ELF-1 (cell line): Measurements from ENCODE around the gene EPHA5.

Experiments used
- DNase-seq: peaks from one replicate; pipeline ENCODE4 v3.0.0-alpha.2; 2016; ENCODE audit warnings: low read depth, low spot score

Gene EPHA5

GRCh38 chr4:65498606-65499005 is 171.7 kb downstream of the EPHA5 start:
- DNase-seq: no peak

DNA sequence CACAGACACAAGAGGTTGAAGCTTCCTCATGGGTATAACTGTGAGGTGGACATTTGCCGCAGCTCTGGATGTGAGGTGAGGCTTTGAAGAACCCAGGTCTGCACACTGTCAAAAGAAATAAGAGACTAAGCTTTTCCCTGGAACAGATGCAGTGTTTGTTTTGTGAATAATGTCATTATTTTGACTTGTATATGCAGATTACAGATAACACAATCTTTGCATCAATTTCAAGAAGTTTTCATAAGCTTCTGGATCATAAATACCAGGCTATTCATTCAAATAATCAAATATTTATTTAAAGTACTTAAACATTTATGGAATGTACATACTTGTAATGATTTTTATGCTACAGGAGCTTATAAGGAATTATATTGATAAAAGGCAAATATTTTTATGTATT is 174.8 kb downstream of the EPHA5 start:
- no peak for DNase-seq

GRCh38 chr4:65482410-65482809 is 187.9 kb downstream of the EPHA5 start:
- no peak for DNase-seq

DNA sequence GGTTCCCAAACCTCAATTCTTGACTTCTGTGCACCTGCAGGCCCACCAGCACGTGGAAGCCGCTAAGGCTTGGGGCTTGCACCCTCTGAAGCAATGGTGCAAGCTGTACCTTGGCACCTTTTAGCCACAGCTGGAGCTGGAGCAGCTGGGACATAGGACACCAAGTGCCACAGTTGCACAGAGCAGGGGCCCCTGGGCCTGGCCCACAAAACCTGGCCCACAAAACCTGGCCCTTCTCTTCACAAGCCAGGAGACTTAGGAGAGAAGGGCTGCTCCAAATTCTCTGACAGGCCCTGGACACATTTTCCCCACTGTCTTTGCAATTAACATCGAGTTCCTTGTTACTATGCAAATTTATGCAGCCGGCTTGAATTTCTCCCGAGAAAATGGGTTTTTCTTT is 197.8 kb downstream of the EPHA5 start:
- no peak for DNase-seq

- no peak for DNase-seq
Observed at GRCh38 chr4:65467068-65467680, 203.1 kb downstream of the EPHA5 start.

DNA sequence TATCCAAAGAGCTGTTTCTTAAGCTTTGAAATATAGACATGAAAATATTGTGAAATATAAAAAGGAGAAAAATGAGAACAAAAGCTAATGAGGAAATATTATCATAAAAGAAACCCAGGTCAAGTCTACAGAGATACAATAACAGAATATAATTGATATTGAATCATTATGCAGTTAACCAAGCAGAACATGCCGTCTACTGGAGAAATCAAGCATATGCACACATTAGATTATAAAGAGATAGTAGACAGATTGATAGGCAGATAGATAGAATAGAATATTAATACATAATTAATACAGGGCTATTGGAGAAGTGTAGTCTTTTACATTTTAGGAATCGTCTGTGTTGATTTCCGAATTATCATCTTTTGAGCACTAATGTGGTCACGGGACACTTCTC is 208.5 kb downstream of the EPHA5 start:
- no peak for DNase-seq

- DNase-seq: no peak
Observed at GRCh38 chr4:65457011-65457410, 213.3 kb downstream of the EPHA5 start.

- no peak for DNase-seq
Observed at GRCh38 chr4:65456579-65456978, 213.7 kb downstream of the EPHA5 start.

GRCh38 chr4:65453398-65453797 is 216.9 kb downstream of the EPHA5 start:
- DNase-seq: no peak

- no peak for DNase-seq
Observed at GRCh38 chr4:65450899-65451298, 219.4 kb downstream of the EPHA5 start.

DNA sequence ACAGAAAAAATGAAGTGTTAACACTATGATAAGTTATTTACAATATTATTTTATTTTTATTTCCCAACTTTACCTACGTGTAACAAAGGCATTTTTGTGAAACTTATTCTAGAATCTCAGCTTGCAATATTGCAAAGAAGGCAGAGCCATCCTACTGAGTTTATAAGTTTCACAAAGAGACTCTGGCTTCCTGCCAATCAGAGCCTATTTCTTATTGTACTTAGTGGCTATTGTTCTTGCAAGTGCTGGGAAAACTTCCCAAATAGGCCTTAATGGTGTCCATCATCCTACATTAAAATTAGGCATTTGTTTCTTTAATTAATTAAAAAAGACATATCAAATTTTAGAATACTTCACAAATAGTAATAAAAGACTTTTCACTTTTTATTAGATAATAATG is 233.2 kb downstream of the EPHA5 start:
- DNase-seq: no peak

DNA sequence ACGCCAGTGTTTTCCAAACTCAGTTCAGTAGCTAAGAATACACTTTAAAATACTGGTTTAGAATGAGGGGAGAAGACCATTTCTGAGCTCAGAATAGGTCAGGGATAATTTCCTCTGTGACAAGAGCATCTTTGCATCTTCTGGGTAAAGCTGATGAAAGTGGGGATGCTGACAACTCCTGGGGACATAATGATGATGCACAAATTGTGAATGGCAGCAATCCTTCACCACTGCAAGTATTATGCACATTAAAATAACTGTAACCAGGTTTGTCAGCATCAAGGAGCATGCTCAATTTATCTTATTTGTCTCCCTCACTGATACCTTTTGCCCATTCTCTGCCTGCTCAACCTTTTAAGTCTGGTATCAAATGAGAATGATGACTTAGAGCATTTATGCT is 248.2 kb downstream of the EPHA5 start:
- no peak for DNase-seq

GRCh38 chr4:65420036-65420435 is 250.3 kb downstream of the EPHA5 start:
- DNase-seq: no peak

DNA sequence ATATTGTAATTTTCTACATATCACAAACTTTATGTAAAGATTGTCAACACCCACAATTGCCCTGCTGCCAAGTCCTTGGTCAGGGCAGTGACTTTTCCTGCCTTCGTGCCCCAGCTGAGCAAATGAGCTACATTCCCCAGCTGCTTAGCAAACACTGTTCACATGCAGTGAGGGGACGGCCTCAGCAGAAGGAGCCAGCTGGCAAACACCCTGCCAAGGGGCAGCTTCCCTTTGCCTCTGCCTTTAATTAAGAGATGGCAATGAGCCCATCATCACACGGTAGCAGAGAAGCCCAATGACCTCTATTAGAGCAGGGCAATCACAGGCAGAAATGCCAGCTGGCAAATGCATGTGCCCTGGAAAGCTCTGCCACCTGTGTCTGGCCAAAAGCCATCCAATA is 253.4 kb downstream of the EPHA5 start:
- DNase-seq: no peak

- DNase-seq: no peak
Observed at GRCh38 chr4:65407483-65407882, 262.8 kb downstream of the EPHA5 start.

DNA sequence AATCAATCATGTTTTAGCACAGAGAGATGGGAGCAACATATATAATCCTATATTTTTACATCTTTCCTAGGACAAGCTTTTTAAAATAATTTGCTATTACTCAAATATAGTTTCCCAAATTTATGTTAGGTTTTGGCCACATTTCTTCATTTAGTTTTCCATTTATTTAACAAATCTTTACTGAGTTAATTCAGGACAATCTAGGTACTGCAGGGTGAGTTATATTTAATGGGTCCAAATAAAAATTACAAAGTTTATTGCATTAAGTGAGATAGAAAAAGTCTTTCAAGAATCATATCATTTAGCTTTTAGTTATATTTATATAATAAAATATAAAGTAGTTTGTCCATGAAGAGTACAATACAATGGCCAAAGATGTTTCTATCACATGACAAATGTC is 269.2 kb downstream of the EPHA5 start:
- no peak for DNase-seq

DNA sequence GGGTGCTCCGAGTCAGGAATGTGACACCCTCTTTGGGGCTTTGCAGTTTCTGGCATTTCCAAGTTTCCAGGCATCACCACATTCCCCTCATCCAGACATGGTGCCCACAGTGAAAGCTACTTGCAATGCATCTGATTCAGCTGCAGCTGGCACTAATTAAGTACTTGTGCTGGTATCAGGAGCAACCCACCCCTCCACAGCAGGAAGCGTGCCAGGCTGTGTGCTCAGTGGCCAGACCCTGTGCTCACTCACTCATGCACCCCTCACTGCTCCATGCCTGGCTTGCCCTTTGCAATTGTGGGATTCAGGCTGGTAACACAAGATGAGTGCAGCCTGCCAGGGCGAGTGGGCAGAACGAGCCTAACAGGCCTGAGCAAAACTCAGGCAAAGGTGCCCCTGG is 271.2 kb downstream of the EPHA5 start:
- DNase-seq: no peak

DNA sequence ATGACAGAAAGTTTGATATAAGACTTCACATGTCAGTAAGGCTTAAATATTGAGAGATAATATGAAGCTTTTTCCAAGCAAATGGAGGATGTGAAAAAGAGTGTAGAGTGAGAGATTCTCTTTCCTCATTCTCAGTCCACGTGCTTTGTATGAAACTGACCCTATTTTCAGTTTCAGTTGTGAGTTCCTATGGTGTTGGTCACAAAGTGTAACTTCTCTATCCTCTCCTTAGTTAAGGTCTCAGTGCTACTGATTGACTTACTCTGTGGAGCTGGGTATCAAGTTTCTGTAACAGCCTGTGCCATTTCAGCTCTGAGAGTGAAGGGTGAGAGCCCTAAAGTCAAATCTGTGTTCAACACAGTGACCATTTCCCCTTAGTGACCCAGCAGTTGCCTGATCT is 277.2 kb downstream of the EPHA5 start:
- no peak for DNase-seq

- no peak for DNase-seq
Observed at GRCh38 chr4:65392488-65392887, 277.8 kb downstream of the EPHA5 start.

- DNase-seq: no peak
Observed at GRCh38 chr4:65391814-65392213, 278.5 kb downstream of the EPHA5 start.

DNA sequence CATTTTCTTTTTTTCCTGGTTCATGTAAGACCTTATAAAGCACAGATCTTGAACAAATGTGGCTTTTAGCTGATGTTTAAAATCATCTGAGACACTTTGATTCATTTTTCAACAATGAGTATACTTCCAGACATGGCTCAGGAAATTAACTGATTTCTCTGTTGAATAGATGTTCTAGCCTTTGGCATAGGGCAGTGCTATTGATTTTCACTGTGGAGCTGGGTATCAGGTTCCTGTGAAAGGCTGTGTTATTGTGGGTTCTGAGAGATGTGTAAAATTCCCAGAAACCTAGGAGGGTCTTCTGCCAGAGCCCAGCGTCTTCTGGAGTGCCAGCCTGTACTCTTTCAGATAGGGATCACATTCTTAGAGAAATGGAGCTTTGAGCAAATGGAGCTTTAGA is 278.9 kb downstream of the EPHA5 start:
- no peak for DNase-seq

- no peak for DNase-seq
Observed at GRCh38 chr4:65386927-65387326, 283.4 kb downstream of the EPHA5 start.

- DNase-seq: no peak
Observed at GRCh38 chr4:65383589-65384305, 286.5 kb downstream of the EPHA5 start.

DNA sequence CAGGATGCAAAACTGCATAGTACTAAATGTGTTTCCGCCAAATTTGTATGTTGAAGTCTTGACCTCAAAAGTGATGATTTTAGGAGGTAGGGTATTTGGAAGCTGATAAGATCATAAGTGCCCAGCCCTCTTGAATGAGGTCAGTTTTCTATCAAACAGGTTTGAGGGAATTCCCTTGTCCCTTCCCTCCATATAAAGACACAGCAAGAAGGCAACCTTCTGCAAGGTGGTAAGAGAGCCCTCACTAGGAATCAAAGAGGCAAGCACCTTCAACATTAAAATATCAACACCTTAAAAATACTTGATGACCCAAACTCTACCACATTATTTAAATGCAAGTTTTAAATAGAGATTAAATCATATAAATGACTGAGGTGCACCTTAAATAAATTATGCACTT is 288.6 kb downstream of the EPHA5 start:
- no peak for DNase-seq
